ENCODE results near the gene LIPG.
"Not testable (repeated sequence)": the region's sequence is repeated elsewhere in the genome, so short reads cannot be mapped to it uniquely, and the experiment has no call there.

The LIPG gene

GRCh38 chr18:49579583-49579982 lies 17.7 kb downstream of the LIPG start:
- DNase-seq = not testable (repeated sequence)

DNA sequence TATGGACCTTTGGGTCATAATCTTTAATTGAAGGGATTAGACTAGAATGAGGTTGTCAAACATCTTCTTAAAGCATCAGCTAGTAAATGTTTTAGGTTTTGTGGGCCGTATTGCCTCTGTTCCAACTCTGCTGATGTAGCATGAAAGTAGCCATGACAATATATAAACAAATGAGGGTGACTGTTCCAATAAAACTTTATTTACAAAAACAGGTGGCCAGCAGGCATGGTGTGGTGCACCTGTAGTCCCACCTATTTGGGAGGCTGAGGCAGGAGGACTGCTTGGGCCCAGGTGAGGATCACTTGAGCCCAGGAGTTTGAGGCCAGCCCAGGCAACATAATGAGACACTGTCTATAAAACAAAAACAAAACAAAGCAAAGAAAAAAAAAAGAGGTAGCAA lies 18.4 kb downstream of the LIPG start:
- no peak for DNase-seq

DNA sequence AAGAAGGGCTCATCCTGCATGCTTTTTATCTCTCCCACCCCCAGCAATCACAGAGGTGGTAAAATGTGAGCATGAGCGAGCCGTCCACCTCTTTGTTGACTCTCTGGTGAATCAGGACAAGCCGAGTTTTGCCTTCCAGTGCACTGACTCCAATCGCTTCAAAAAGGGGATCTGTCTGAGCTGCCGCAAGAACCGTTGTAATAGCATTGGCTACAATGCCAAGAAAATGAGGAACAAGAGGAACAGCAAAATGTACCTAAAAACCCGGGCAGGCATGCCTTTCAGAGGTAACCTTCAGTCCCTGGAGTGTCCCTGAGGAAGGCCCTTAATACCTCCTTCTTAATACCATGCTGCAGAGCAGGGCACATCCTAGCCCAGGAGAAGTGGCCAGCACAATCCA lies 19.5 kb downstream of the LIPG start:
- DNase-seq = no peak

DNA sequence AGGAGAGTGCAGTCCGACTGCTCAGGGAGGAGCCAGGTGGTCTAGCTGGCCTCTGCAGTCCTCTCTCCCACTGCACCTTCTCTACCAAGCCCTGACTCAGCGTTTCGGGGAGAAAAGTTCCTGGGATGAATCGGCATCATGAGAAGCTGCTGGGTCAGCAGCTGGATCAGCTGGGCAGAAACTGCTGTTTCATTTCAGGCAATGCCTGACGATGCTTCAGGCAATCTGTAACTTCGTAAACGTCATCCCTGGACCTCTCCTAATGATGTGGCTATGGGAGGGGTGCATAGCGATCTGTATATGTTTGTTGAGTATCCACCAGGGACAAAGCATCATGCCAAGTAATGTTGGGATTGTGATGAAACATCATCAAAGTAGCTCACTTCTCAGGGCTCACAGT lies 20.7 kb downstream of the LIPG start:
- DNase-seq = no peak

GRCh38 chr18:49584394-49584793 lies 22.5 kb downstream of the LIPG start:
- DNase-seq = no peak

DNA sequence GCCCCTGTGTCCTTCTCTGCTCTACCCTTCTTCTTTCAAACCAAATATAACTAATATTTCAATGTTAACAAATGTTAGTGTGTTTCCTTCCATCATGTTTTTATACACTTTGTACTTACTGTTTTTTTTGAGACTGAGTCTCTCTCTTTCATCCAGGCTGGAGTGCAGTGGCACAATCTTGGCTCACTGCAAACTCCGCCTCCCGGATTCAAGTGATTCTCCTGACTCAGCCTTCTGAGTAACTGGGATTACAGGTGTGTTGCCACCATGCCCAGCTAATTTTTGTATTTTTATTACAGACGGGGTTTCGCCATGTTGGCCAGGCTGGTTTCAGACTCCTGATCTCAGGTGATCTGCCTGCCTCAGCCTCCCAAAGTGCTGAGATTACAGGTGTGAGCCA lies 23.1 kb downstream of the LIPG start:
- DNase-seq = not testable (repeated sequence)

DNA sequence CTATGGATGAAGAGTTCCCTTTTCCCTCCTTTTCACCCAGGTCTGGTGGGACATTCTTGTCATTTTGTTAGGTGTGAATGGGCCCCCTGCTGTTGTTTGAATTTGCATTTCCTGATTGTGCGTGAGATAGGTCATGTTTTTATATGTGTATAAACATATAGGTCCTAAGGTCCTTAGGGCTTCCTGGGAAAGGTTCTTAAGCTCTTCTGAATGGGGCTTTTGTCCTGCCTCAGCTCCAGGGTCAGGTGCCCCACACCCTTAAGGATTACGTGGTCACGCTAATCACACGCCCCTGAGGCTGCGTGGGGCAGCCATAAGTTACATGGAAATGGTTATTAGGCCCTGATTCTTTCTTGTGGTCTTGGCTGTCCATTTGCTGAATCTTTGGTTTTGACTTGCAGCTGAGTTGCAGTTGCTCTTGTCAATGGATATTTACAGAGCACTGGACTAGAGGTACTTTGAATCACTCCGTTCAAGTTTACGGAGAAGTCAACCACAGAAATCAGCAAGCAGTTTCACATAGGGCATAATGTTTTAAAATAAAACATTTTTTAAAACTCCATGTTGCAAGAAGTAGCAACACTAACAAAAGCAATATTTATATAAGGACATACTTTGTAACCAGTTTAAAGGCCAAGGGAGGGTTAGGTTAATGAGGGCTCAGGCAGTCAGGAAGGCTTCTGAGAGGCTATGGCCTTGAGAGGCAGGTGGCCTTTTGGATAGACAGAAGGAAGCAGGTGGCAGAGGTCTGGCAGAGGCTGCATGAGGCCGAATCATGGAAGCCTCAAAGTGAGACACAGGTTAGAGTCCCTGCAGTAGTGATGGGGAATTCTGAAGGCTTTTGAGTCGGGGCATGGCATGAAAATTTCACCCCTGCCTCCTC lies 24.2 kb downstream of the LIPG start:
- no peak for DNase-seq

DNA sequence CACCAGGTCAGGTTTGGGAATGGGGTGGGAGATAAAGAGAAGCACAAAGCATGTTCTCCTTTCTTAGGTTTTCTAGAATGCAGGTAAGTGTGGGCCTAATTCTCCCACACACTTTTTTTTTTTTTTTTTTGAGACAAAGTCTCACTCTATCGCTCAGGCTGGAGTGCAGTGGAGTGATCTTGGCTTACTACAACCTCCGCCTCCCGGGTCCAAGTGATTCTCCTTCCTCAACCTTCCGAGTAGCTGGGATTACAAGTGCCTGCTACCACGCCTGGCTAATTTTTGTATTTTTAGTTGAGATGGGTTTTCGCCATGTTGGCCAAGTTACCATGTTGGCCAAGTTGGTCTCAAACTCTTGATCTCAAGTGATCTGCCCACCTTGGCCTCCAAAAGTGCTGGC lies 26.3 kb downstream of the LIPG start:
- no peak for DNase-seq

DNA sequence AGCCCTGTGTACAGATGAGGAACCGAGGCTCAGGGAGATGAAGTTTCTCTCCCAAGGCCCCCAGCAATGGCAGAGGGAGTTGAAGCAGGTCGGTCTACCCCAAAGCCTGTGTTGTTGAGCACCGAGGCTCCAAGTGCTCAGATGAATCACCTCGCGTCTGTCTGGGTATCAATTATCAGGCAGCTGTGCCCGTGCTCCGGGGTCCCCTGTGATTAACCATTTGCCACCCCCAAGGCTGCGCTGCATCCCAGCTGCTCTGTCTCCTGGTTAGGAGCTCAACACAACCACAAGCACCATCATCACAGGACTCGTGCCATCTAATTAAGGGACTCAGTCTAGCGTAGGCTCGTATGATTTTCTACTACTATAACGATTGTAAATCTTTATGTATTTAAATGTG lies 27.1 kb downstream of the LIPG start:
- DNase-seq = no peak

DNA sequence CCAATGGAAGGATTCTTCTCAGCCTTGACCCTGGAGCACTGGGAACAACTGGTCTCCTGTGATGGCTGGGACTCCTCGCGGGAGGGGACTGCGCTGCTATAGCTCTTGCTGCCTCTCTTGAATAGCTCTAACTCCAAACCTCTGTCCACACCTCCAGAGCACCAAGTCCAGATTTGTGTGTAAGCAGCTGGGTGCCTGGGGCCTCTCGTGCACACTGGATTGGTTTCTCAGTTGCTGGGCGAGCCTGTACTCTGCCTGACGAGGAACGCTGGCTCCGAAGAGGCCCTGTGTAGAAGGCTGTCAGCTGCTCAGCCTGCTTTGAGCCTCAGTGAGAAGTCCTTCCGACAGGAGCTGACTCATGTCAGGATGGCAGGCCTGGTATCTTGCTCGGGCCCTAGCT lies 28.8 kb downstream of the LIPG start:
- DNase-seq = no peak

- no peak for DNase-seq
These were observed 29.4 kb downstream of the LIPG start for GRCh38 chr18:49591271-49591670.

DNA sequence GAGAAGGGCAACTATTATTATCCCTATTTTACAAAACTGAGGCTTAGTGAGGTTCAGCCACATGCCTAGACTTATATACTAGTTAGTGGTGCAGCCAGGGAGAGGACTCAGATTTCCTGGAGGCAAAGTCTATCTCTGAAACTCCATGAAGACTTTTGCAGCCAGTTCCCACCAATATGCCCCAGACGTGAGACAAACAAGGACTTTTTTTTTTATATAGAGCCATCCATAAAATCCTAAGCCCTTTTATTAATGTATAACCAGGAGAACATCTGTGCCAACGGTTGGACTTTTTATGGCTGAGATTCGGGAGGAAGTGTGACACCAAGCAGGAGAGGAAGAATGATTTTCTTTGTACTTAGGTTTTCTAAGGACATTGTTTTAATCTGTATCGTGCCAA lies 29.9 kb downstream of the LIPG start:
- no peak for DNase-seq

- DNase-seq = no peak
These were observed 34.8 kb downstream of the LIPG start for GRCh38 chr18:49596687-49597086.

DNA sequence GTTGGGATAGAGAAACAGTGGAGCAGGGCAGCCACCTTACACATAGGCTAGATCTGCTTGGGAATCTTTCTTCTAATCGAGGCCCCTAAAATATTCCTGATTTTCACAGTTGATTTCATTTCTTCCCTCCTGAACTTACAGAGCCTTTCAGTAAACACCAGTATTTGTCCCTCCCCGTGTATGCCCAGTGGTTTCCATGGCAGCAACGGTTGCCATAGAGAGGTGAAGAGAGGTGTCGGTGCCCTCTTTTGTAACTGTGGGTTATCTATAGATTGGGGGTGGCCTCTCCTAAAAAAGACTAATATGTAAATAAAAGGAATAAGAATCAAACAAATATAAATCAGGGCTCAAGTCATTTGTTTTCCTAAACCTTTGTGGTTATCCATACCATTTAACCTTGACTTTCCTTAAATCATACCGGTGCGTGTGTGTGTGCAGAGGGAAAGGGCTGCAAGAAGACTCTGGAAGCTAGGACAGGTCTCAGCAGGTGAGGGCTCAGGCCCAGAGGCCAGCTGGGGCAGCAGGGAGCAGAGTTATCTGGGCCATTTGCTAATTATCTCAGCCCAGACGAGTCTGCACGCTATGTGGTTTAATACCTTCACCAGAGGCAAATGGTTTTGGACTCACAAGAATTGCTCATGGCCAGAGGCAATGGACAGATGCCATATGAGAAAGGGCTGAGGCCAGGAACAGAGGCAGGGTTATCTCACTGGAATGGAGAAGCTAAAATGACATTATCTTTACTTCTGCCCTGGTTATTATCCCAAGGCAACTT lies 35.5 kb downstream of the LIPG start:
- no peak for DNase-seq

- DNase-seq = no peak
These were observed 39.4 kb downstream of the LIPG start for GRCh38 chr18:49601211-49601610.

DNA sequence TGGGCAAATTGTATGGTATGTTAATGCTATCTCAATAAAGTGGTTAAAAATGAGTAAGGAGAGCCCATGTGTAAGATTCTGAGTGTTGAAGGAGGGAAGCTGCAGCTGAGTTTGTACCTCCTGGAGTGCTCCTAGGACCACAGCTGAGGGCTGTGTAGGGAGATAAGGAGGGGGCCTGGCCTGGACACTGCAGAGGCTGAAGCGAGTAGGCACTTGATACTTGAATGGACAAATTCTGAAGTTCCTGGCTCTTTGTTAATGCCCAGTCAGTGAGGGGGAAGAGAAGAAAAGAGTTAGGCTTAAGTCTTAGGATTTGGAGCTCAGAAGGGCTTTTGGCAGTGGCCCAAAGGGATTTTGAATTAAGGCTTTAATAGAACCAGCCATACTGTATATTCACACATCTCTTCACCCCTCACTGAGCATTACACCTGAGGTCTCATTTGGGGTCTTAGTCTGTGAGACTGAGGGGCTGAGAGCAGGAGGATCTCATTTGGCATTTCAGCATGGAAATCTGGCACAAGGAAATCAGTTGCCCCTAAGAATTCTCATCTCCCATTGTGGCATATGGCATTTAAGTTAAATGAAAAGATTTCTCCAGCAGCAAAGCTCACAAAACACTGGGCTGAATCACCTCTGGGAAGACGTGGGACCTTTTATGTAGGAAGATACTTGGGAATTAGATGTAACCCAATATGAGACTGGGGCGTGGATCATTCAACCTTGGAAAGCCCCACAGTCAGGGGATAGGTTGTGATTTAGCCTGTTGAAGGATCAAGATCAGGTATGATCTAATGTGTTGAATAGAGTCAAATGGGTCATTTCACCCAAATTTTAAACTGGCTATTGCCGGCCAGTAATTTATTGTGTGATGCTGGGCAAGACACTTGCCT lies 46.8 kb downstream of the LIPG start:
- DNase-seq = no peak

DNA sequence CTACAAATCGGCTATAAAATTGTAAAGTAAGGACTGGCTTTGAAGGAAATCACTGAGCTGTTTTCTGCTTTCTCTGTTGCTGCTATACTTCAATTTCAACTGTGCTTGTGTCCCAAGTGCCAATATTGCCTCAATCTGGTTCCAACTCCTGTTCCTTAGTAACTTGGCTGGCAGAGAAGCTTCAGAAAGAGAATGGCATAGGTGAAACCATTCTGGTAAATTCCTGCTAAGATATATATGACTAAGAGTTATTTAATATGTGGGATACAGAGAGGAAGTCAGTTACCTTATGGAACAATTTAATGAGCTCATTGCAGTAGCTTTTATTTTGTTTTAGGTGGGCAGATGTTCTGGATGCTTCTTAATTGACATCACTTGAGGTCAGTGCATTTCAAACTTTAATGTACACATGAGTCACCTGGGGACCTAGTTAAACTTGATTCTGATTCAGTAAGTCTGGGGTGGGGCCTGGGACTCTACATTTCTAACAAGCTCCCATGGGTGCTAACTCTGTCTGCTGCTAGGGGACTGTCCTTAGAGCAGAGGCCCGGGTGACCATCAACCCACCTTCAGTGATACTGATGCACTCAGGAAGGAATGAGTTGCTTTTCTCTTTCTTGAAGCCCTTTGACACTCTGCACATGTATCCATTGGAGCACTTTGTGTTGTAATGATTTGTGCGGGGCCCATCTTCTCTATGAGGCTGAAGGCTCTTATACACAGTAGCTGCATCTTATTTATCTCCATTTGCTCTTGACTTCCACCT lies 47.6 kb downstream of the LIPG start:
- DNase-seq = no peak

GRCh38 chr18:49610022-49610445 lies 48.2 kb downstream of the LIPG start:
- DNase-seq = no peak

DNA sequence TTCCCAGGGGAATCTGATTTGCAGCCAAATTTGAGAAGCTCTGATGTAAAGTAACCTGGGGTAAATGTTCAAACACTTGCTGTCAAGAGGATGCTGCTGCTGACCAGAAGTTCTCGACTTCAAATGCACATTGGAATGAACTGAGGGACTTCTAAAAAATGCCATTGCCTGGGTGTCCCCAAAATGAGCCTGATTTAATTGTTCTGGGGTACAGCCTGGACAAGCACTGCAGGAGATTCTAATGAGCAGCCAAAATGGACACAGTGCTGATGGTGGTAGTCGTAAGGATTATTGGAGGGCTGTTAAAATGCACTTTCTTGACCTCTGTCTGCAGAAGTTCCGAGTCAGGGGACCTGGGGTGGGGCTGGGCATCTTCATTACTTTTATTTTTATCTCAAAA lies 49.5 kb downstream of the LIPG start:
- DNase-seq = no peak

- DNase-seq = no peak
These were observed 50.7 kb downstream of the LIPG start for GRCh38 chr18:49612515-49613033.

- no peak for DNase-seq
These were observed 51.3 kb downstream of the LIPG start for GRCh38 chr18:49613141-49613640.

DNA sequence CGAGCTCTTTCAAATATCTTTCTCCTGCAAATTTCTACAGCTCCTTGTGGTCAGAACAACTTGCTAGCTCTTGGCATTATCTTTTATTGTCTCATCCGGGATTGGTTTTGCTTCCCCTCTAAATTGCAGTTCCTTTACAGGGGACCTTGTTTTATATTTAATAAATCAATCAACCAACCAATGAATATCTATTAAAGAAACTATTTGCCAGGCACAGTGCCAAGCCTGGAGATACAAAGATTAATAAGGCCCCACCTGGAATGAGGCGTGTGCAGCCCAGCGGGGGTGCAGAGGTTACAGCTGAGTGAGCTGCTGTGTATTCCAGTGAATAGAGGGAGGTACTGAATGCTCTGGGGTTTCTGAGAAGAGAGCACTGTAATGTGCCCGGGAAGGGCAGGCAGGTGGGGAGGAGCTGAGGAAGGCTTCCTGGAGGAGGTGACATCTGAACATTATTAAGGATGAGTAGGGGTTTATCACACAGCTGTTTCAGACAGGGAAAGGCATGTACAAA lies 51.8 kb downstream of the LIPG start:
- DNase-seq = no peak
